Measurements from ENCODE around the gene MAGED2.
"Not testable (repeated sequence)": the region's sequence is repeated elsewhere in the genome, so short reads cannot be mapped to it uniquely, and the experiment has no call there.

DNA sequence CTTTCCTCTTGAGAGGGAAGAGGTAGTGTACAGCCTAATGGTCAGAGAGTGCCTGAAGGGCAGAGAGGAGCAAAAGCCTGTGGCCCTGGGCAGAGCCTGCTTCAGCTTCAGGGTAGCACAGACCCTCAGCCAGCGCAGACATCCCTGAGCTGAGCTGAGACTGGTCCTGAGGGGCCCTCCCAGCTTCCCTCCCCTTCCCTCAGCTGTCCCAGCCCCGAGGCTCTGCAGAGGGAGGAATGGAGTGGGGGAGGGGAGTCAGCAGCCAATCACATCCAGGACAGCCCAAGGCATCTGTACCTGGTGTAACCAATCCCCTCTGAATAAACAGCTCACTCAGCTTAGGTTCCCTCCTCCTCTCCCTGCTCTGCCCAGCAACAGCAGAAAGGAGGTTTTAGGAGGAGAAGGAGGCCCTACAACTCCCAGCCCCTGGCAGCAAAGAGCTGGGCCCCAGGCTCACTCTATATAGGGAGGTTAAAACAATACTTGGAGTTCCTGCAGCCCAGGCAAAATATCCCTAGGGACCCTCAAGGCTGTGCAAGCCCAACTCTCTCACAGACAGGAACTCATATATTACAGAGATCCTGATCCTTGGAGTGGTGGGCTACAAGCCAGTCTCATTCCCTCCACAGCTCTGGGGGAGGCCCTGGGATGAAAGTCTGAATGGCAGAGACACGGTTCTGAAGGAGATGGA lies 33.8 kb downstream of the MAGED2 start:
- TF ChIP-seq, protein P1, sequence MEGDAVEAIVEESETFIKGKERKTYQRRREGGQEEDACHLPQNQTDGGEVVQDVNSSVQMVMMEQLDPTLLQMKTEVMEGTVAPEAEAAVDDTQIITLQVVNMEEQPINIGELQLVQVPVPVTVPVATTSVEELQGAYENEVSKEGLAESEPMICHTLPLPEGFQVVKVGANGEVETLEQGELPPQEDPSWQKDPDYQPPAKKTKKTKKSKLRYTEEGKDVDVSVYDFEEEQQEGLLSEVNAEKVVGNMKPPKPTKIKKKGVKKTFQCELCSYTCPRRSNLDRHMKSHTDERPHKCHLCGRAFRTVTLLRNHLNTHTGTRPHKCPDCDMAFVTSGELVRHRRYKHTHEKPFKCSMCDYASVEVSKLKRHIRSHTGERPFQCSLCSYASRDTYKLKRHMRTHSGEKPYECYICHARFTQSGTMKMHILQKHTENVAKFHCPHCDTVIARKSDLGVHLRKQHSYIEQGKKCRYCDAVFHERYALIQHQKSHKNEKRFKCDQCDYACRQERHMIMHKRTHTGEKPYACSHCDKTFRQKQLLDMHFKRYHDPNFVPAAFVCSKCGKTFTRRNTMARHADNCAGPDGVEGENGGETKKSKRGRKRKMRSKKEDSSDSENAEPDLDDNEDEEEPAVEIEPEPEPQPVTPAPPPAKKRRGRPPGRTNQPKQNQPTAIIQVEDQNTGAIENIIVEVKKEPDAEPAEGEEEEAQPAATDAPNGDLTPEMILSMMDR (IDR thresholded peaks at IDR 0.05; ENCODE audit: low read depth, low read length, poor library complexity, severe bottlenecking) = not testable (repeated sequence)
- TF ChIP-seq EZH2phosphoT487 (IDR thresholded peaks at IDR 0.05; ENCODE audit: borderline replicate concordance, low read length) = not testable (repeated sequence)

Data from DOHH2 (cell line).